ENCODE data around the gene TTF2.

The TTF2 gene

DNA sequence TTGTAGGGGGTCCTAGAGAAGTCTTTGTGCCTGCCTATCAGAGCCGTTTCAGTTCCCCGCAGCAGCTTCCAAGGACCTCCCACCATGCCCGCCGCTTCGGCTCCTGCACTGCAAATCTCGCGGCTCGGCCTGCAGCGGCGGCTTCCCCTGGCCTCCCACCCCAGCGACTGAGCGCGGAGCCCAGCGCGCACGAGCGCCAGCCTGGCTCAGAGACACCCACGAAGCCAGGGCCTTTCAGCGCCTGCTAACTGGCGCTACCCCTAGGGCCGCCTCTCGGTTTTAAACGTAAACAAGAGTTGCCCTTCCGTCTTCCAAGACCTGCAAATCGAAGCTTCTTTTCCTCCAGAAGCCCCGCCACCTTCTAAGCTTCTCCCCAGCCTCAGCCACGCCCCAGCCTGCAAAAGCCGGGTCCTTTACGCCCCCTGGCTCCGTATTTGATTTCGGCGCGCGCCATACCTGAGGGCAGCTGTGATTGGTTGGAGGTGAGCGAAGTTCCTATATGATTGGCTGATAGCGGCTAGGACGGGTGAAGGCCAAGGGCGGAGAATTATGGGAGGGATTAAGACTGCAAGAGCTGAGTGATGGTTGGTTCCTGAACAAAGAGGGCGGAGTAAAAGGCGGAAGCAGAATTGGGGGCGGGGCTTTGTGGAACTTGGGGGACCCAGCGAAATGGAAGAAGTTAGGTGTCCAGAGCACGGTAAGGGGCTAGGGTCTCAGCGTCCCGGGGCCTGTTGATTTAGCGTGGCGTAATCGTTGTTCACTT is at the start of gene TTF2:
Gene TTF2 (plus strand): TSS at position 649 of the 763 bp plus-strand sequence. CDS start 21 bp downstream, at position 670.
- peak; percentile 90 for DNase-seq

DNA sequence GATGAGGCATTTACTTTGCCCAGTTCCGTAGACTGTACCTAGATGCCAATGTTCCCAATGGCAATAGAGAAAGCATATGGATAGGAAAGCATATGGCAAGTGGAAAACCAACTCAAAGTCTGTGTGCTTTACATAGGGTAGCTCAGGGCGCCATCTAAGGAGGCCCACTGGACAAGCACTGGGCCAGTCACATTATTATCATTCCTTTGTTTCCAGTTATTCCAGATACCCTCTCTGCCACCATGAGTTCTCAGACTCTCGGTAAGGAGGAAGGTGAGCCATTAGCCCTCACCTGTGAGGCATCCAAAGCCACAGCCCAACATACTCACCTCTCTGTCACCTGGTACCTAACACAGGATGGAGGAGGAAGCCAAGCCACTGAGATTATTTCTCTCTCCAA is 48.8 kb upstream of the TTF2 start:
- no peak for DNase-seq

DNA sequence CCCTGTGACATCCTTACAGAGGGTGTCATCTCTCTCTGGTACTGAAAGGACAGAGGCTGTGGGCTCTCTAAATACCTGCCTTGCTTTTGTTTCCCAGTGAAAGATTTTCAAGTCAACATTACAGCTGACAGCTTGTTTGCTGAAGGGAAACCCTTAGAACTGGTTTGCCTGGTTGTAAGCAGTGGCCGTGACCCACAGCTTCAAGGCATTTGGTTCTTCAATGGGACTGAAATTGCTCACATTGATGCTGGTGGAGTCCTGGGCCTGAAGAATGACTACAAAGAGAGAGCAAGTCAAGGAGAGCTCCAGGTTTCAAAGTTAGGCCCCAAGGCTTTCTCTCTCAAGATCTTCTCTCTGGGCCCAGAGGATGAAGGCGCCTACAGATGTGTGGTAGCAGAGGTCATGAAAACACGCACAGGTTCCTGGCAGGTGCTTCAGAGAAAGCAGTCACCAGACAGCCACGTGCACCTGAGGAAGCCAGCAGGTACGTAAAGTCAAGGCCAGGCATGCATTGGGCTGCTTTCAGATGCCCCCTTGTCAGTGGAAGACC is 46.7 kb upstream of the TTF2 start:
- DNase-seq, result no peak

DNA sequence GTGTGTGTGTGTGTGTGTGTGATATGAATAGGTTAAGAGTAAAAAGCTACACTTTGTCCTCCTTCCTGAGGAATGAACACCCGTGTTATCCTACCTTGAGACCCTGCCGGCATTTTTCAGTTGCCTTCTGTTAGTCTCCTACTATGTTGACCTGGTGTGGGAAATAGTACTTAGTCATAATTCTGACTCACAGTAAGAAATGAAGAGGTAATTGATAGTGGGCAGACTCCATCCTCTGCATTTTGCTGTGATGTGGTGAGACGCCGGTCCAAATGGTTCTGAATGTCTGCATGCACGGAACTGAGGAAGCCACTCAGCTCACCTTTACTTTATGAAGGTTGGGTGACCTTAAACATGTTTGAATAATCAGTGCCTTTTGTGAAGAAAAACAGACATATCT is 45.9 kb upstream of the TTF2 start:
- DNase-seq, result no peak

DNA sequence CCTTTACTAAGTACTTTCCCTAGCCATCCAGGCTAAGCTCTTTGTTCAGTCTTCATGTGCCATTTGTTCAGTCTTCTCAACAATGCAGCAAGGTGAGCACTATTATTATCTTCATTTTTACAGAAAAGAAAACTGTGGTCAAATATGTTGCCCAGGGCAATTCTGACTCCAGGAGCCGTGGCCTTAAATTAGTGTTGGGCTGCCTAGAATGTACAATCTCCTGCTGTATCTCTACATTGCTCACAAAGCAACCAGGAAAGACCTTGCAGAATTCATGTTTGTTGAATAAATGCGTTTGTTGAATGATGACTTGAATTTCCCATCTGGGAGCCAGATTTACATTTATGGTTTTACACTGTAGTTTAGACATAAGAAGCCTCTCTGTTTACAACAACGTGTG is 44.4 kb upstream of the TTF2 start:
- DNase-seq, result no peak

DNA sequence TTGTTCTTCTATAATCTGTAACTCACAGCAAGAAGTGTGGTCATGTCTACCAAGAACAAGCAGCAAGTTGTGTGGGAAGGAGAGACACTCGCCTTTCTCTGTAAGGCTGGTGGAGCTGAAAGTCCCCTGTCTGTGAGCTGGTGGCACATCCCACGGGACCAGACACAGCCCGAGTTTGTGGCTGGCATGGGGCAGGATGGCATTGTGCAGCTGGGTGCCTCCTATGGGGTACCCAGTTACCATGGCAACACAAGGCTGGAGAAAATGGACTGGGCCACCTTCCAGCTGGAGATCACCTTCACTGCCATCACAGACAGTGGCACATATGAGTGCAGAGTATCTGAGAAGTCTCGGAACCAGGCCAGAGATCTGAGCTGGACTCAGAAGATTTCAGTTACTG is 43.1 kb upstream of the TTF2 start:
- no peak for DNase-seq

DNA sequence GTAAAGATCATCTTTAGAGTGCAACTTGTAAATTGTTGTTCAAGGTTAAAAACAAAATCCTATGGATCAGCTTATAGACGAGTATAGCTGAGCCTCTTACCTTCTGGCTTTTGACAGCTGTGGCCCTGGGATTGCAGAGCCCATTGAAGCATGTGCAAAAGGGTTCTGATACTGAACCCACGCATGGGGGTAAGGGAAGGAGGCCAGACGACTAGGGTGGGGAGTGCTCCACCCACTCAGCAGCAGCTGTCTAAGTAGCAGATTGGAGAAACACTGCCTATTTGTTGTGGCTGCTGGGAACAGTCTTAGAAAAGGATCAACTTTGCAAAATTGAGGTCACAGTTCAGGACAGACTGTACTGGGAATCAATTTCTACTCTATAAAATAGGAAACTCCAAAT is 42.5 kb upstream of the TTF2 start:
- no peak for DNase-seq

DNA sequence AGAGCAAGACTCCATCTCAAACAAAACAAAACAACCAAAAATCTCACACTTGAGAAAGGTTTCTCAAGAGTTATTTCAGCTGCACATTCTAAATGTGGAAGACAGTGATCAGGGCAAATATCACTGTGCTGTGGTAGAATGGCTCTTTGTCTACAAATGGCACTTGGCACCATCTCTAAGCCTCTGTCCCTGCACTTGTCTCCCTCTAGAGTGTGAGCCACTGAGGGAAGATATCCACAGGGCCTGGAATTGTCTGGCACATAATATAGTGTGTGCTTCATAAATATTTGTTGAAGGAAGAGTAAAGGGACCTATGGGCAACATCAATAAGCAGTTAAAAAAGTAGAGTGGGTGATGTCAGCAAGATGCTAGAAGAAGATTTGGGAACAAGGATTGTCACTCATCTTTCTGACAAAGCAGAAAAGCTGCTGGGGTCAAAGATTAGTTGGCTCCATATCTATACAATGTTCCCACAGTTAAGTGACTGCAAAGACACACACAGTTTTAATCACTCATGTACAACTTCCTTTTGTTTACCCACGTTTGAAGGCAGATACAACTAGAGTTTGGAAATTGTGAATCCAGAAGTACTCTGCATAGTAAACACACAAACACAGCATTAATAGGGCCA is 39.5 kb upstream of the TTF2 start:
- no peak for DNase-seq

DNA sequence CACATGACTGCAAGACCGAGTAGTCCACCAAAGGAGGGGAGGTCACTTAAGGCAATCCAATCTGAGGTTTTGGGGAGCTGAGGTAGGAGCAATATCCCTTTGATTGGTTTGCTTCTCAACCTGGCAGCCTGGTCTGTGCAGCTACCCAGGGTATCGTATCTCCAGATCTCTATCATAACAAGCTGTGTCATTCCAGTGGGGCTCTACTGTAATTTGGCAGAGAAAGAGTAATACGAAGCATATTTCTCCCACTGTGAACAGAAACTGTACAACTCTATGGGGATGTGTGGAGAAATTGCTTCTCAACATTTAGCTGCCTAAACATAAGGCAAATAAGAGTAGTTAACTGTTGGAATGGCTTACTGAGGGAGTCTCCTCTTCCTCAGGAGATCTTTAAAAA is 38.0 kb upstream of the TTF2 start:
- DNase-seq, result no peak

DNA sequence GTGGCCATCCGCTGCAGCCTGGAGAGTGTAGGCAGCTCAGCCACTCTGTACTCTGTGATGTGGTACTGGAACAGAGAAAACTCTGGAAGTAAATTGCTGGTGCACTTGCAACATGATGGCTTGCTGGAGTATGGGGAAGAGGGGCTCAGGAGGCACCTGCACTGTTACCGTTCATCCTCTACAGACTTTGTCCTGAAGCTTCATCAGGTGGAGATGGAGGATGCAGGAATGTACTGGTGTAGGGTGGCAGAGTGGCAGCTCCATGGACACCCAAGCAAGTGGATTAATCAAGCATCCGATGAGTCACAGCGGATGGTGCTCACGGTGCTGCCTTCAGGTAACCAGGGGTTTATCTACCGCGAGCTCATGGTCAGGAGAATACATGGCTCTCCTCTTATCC is 34.6 kb upstream of the TTF2 start:
- DNase-seq, result no peak

DNA sequence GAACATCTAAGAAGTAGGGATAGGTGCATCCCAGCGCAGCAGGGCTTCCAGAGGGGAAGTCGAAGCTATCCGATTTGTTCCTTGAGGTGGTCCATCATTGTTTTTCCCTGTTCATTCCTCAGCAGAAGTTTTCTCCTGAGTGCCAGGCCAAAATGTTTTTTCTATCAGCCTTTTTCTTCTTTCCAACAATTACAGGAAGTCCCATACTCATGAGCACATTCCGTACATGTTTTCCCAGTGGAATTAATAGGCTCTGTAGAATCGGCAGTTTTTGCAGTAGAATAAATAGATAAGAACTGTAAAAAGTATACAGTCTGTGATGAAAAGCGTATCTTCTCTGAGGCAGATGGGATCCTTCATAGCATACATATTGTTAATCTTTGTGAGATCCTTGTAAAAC is 33.8 kb upstream of the TTF2 start:
- no peak for DNase-seq

DNA sequence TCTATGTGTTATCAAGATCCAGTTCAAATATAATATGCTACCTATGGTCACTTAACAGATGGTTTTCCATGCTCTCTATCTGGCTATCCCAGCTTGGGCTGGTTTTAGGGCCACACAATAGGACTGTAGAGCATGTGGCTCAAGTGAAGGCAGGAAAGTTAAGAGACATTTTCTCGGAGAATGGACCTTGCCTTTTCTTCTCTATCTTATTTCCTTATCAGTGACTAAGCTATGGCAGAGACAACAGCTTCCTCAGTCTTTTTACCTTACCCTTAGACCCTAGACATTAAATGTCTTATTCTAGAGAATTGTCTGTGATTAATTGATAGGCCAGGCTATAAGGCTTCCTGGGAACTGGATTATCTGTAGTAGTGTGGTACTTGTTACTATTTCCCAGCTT is 30.4 kb upstream of the TTF2 start:
- DNase-seq, result no peak

DNA sequence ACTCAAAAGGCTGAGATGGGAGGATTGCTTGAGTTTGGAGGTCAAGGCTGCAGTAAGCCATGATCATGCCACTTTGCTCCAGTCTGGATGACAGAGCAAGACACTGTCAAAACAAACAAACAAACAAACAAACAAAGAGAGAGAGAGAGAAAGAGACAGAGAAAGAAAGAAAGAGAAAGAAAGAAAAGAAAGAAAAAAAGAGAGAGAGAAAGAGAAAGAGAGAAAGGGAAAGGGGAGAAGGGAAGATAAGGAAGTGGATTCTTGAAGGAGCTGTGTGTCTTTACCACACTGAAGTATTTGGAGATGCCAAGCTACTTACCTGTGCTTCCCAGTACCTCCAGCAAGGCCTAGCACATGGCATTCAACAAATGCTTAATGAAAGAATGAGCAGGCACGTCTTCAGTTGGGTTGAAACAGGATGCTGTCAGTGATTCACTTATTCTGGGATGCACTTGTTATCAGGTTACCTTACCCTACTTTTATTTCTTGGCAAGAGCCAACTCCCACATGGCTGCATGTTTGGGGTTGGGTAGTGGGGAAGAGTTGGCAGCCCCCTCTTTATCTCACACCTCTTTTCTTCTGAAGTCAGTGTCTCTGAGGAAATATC is 29.8 kb upstream of the TTF2 start:
- DNase-seq, result no peak

DNA sequence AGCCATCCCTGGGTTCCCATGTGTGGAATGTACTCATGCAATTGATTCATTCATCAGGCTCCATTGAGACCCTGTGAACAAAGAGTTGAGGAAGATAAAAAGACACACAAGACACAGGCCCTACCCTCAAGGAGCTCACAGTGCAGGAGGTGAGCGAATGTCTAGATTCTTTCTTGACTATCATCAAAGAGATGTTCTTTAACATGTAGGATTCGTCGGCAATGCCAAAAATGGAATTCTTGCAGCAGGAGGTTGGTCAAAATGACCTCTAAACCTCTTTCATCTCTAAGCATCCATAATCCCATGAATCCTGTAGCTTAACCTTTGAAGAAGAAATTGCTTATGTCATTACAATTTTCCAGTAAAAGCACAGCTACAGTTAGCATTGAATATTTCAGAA is 27.9 kb upstream of the TTF2 start:
- no peak for DNase-seq

DNA sequence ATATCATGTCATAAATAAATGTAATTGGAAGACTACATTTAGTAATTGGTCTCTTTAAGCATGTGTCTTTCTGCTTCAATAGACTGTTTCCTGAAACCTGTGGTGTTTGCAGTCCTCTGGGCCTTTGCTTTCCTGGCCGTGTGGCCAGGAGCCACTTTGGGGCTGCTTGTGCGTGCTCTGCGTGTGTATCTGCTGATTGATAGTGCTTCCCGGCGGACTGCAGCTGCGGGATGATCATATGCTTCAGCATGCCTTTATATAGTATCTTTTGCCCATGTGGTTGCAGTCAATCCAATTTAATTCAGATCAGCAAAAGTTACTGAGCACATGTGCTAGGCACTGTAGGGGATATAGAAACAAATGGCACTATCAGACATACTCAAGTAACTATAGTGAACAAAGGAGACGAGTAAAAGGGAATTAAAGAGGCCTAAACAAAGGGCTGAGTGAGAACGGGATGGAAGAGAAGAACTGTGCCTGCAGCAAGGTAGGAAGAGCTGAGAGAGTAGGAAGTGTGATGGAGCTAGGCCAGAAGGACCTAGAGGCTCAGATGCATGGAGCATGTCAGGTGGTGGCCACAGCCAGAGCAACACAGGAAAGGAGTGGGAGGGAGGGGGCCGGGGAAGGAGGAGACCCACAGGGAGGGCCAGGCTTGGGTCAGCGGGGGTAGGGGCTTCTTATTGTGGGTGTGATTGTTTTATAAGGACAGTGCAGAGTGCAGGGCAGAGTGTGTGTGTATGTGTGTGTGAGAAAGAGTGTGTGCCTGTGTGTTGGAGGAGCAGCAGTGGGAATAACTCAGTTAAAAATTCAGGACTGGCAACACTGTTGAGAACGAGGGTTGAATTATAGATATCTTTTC is 27.2 kb upstream of the TTF2 start:
- DNase-seq, result no peak

DNA sequence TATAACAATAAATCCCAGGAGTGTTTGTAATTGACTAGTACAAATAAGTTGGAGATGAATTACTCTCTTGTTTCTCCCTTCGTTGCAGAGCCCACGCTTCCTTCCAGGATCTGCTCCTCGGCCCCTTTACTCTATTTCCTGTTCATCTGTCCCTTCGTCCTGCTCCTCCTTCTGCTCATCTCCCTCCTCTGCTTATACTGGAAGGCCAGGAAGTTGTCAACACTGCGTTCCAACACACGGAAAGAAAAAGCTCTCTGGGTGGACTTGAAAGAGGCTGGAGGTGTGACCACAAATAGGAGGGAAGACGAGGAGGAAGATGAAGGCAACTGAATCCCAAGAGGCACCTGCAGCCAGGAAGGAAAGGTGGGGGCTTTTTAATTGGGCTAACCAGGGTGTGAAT is 26.4 kb upstream of the TTF2 start:
- DNase-seq, result no peak

DNA sequence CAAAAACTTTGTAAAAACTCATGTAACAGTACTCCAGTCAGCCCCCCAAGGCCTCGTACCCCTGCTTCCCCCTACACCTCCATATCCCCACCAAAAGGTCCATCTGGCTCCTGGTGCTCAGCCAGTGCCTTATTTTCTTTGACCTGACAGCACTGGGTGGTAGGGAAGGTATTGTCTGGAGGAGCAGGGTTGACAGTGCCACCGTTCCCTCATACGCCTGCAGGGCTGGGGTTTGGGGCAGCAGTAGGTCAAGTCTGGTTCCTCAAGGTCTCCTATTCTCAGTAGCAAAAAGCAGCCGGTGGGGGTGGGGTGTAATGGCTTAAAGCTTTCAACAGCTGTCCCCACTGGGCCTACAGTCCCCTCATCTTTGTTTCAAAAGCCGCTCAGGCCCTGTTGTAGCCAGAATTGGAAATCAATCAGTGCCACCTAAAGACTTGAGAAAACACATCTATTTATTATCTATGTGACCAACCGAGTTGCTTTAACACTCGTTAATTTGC is 25.3 kb upstream of the TTF2 start:
- DNase-seq, result no peak

DNA sequence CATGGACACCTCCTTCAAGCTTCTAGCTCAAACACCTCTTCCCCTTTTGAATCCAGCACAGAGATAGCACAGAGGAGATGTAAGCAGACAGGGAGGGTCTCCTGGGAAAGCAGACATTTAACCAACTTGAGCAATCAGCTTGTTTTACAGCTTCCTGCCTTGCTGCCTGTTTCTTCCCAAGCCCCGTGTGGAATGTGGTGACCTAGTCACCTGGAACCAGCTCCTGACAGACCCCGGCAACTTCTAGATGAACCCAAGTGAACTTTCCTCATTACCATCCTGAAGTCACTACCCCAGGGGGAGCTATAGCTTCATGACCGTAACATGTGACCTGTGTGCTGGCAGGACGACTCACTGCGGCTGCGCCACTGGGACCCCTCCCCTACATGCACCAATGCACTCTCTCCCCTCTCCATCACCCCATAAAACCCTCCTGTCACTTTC is 24.1 kb upstream of the TTF2 start:
- no peak for DNase-seq

DNA sequence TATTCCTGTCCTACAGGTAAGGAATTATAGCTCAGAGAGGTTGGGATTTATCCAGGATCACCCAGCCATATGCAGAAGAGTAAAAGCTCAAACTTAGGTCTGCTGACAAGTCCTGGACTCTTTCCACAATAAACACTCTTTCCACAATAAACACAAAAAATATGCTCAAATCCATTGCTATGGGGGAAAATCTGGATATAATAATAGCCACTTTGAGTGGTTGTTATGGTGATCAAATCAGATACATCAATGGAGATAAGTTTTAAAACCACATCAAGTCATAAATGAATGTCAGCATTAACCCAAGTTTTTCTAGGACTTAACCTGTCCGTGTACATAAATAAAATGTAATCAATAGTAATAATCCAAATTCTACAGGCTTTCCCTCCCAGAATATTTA is 22.3 kb upstream of the TTF2 start:
- no peak for DNase-seq

DNA sequence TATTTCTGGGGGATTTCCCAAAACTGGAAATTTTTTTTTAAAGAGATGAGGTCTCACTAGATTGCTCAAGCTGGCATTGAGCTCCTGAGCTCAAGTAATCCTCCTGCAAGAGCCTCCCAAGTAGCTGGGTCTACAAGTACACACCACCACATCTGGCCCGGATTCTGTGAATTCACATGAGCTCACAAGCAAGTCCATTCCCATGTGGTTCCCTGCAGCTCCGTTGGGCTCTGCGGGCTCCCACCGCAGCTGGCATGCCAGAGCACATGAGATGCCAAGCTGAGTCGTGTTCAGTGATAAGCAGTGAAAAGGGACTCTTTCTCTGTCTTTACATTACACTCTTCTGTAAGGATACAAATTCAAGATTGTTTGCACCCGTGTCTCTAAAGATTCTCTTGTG is 21.9 kb upstream of the TTF2 start:
- no peak for DNase-seq

DNA sequence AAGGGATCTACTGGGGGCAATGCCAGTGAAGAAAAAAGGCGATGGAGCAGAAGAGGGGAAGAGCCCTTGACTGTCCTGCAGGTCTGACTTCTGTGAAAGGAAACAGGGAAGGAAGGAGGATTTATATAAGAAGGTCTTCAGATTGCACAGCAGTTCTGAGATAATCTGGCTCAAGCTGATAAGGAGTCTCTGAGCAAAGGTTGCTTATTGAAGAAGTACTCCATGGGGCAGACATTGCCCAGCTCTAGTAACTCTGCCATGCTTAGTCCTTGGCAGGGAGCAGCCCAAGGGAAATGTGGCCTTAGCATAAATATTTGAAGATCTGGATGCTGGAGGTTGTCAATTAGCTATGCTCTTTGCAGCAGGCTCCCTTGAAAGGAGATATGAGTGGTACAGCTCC is 15.9 kb upstream of the TTF2 start:
- DNase-seq, result no peak

DNA sequence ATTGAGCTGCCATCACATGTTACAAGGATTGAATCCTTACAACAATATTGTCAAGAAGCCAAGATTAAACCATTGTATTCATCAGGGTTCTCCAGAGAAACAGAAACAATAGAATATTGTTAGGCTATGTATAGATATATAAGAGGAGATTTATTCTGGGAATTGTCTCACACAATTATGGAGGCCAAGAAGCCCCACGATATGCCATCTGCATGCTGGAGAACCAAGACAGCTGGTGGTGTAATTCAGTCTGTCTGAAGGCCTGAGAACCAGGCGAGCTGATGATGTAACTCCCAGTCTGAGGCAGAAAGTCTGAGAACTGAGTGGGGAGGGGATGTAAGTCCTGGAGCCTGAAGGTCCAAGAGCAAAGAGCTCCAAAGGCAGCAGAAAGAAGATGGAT is 14.5 kb upstream of the TTF2 start:
- DNase-seq, result no peak

DNA sequence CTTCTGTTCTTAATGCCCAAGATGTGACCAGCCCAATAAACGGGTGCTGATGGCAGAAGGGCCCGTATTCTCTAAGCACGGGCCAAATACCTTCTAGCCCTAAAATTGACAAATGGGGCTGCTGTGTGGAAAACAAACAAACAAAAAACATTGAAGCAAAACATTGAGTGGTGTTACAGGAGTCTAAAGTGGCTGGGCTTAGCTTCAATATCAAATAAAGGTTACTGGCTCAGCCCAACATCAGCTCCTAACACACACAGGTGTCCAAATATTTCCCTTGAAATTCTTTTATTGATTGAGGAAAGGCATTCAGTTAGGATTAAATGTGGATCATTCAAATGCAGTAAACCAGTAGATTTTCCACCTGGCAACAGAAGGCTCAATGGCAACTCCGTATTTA is 13.3 kb upstream of the TTF2 start:
- no peak for DNase-seq

Measured in activated CD4-positive, alpha-beta T cell treated with anti-CD3 and anti-CD28 coated beads for 1 hour (primary cell).